Heart left ventricle (tissue), 16 donors: Measurements from ENCODE around the gene SOHLH1. TPM values are rescaled to one million over a fixed set of nuclear protein-coding genes. Genes with fewer than 3 reads are reported as not detected.

Source experiments
- ATAC-seq, 4 donors: fragments of 200-7000 bp; cut with Tn5 transposase; one replicate each; pipeline ENCODE4 v1.9.1; 2020 to 2022; ENCODE audit warnings: moderate library complexity in 4 of 4, mild to moderate bottlenecking in 3 of 4, moderate number of reproducible peaks in 1 of 4
- DNase-seq, 5 donors: peaks; one replicate each; pipeline ENCODE4 v3.0.0-alpha.2; 2020
- H3K27ac ChIP-seq, 12 donors: fragments of 200-600 bp; sonication (generic) in 4 of 12; one replicate each; pipeline versions ENCODE4 v1.5.0 to v1.8.0; 2016 to 2022; ENCODE audit warnings: mild to moderate bottlenecking in 2 of 12
- H3K27me3 ChIP-seq, 9 donors: fragments of 200-600 bp; sonication (generic) in 2 of 9; one replicate each; pipeline versions ENCODE4 v1.5.1 to v1.8.0; 2016 to 2022; ENCODE audit warnings: mild to moderate bottlenecking in 3 of 9
- H3K36me3 ChIP-seq, 9 donors: fragments of 200-600 bp; sonication (generic) in 2 of 9; one replicate each; pipeline versions ENCODE4 v1.5.0 to v1.8.0; 2018 to 2022; ENCODE audit warnings: mild to moderate bottlenecking in 2 of 9
- H3K4me1 ChIP-seq, 12 donors: fragments of 200-600 bp; sonication (generic) in 4 of 12; one replicate each; pipeline versions ENCODE4 v1.5.0 to v1.8.0; 2016 to 2022; ENCODE audit warnings: mild to moderate bottlenecking in 3 of 12
- H3K4me3 ChIP-seq, 12 donors: fragments of 200-600 bp; sonication (generic) in 4 of 12; one replicate each; pipeline versions ENCODE4 v1.5.0 to v1.8.0; 2017 to 2022; ENCODE audit warnings: mild to moderate bottlenecking in 9 of 12, moderate library complexity in 4 of 12
- H3K9me3 ChIP-seq, 12 donors: fragments of 200-600 bp; sonication (generic) in 4 of 12; one replicate each; pipeline versions ENCODE4 v1.5.0 to v1.8.0; 2016 to 2022; ENCODE audit warnings: mild to moderate bottlenecking in 1 of 12
- CTCF ChIP-seq, 12 donors: fragments of 200-600 bp; sonication (generic) in 4 of 12; IDR thresholded peaks; one replicate each; pipeline versions ENCODE4 v1.5.0 to v1.8.0; 2018 to 2022; ENCODE audit warnings: antibody characterized with exemption in 12 of 12, mild to moderate bottlenecking in 5 of 12
- POLR2A ChIP-seq, 2 donors: fragments of 450-650 bp; IDR thresholded peaks; one replicate each; pipeline ENCODE4 v1.6.1; 2017; ENCODE audit warnings: antibody characterized with exemption in 2 of 2, mild to moderate bottlenecking in 2 of 2, moderate library complexity in 2 of 2
- WGBS, 4 donors: extraction: QIAGEN DNeasy Blood & Tissue Kit in 2 of 4; methylation state at CpG; one replicate each; pipeline versions ENCODE4 v1.1.5 to v1.1.7; 2013 to 2018; 5-methylcytosine and 5-hydroxymethylcytosine counted together
- intact Hi-C, 10 donors: fragments of 100-400 bp; cut with DNase I; formaldehyde crosslinking; loops; one replicate each; pipeline versions ENCODE4 v1.11.1 to v1.14.2; 2022
- long read RNA-seq, 3 donors: library from polyadenylated mRNA; unstranded; transcript quantifications; one replicate each; pipeline ENCODE4 v2.0.0, GENCODE V29; 2020 to 2021
- polyA plus RNA-seq, 2 donors: library from polyadenylated mRNA; stranded (reverse); fragments of 200-250 nt; gene quantifications; one replicate each; pipeline ENCODE4 v1.2.3, GENCODE V29; 2013
- total RNA-seq, 9 donors: library from RNA; depleted of rRNA in 2 of 9; stranded (reverse); fragments of >200 nt in 2 of 9; fragmentation: NEBNext Ultra II Directional in 3 of 9; extraction: Animal tissue kit (Norgen Biotek cat#: 25700) in 3 of 9; gene quantifications; one replicate each; pipeline versions ENCODE4 v1.1.0 to v1.2.4, GENCODE V29; 2016 to 2023
- donor health status: ischemic (EF 13 %, LVEDD 7.1; RV severe dilation, severe dysfunction).
- donor health status: healthy with polysubstance abuse.
- donor health status: DM: no; HTN: yes; CAD: no.
- donor health status: DM: no; HTN: no; CAD: no.
- donor health status: ischemic (EF 25% LVEDD 6.9; RV normal size, moderate dysfunction).
- donor health status: ischemic (EF 25% LVEDD 5.7; RV mildly dilated, moderate dysfunction).
- donor health status: healthy.
- donor health status: DM: yes; HTN: yes; CAD: no.
- donor health status: ischemic (EF 35%, LVEDD 5.7; RV mildly dilated, moderate dysfunction).
- donor health status: nonischemic (EF 11% LVEDD 7.7; RV severe dilation, severe dysfunction).
- donor health status: DM: yes; HTN: yes; CAD: no.
- donor health status: PGD.
- donor health status: ischemic (EF 29% LVEDD 5.4; RV normal size, mild dysfunction).
- donor health status: nonischemic (EF 23%, LVEDD 6.1; RV moderate dilation, normal function).

Gene SOHLH1
- total RNA-seq, result not detected
- not detected for polyA plus RNA-seq
- long read RNA-seq, donor 1, result 0 reads
- long read RNA-seq, donor 2, result 0 reads
- long read RNA-seq, donor 3, result 0 reads

- WGBS, 4 donors, result 82 to 91% (median 86%) methylated on average over 19 to 30 of the region's 30 CpGs
- H3K36me3 ChIP-seq, result no peaks in the 10 kb centered on the region
- ATAC-seq, result no peak
- H3K4me1 ChIP-seq, result peaks cover 0 to 16% (median 7%) of the 10 kb centered on the region in 12 donors
- peaks cover 0 to 30% (median 18%) of the 10 kb centered on the region in 9 donors for H3K27me3 ChIP-seq
- DNase-seq, result no peak
- TF ChIP-seq CTCF (IDR thresholded peaks at IDR 0.05) (no peak), POLR2A (IDR thresholded peaks at IDR 0.05) (no peak)
- intact Hi-C loops, result no loop called here
- H3K9me3 ChIP-seq, result no peaks in the 10 kb centered on the region
- no peak within 1 kb of the TSS for H3K4me3 ChIP-seq
- H3K27ac ChIP-seq, result no peak within 1 kb of the TSS
Observed at GRCh38 chr9:135699440-135699839, at the start of gene SOHLH1. TSS of gene SOHLH1 (minus strand) at chr9:135699481. CDS start at chr9:135699467, 14 bp downstream.

GRCh38 chr9:135748676-135749075, 49.4 kb upstream of the SOHLH1 start:
- TF ChIP-seq CTCF (IDR thresholded peaks at IDR 0.05), result no peak
- TF ChIP-seq POLR2A (IDR thresholded peaks at IDR 0.05), result no peak

GRCh38 chr9:135747311-135747710, 48.0 kb upstream of the SOHLH1 start:
- H3K27me3 ChIP-seq, result peaks cover 0 to 17% (median 0%) of the 10 kb centered on the region in 9 donors

More at GRCh38 chr9:135748676-135749075, 49.4 kb upstream of the SOHLH1 start:
- Histone ChIP-seq H3K27me3 (peaks cover 0 to 17% (median 0%) of the 10 kb centered on the region in 9 donors), H3K4me1 (peaks cover 0 to 10% (median 4%) of the 10 kb centered on the region in 12 donors), H3K27ac (no peak overlapping the region), H3K9me3 (no peaks in the 10 kb centered on the region), H3K4me3 (no peak overlapping the region), H3K36me3 (no peaks in the 10 kb centered on the region)
- intact Hi-C loops, result no loop called here
- DNase-seq, result no peak
- ATAC-seq, result no peak
- WGBS, 4 donors, result 71 to 76% (median 73%) methylated on average over 12 to 16 of the region's 16 CpGs

GRCh38 chr9:135746565-135746964, 47.3 kb upstream of the SOHLH1 start:
- peaks cover 0 to 17% (median 0%) of the 10 kb centered on the region in 9 donors for H3K27me3 ChIP-seq
- no peak overlapping the region for H3K4me3 ChIP-seq
- intact Hi-C loops, result no loop called here
- H3K4me1 ChIP-seq, result peaks cover 0 to 16% (median 4%) of the 10 kb centered on the region in 12 donors
- DNase-seq (no peak), ATAC-seq (no peak)
- H3K36me3 ChIP-seq, result no peaks in the 10 kb centered on the region
- TF ChIP-seq CTCF (IDR thresholded peaks at IDR 0.05) (no peak), POLR2A (IDR thresholded peaks at IDR 0.05) (no peak)
- WGBS, 4 donors, result 68 to 76% (median 71%) methylated on average over 8 to 9 of the region's 9 CpGs
- no peak overlapping the region for H3K27ac ChIP-seq
- no peaks in the 10 kb centered on the region for H3K9me3 ChIP-seq

More at GRCh38 chr9:135747311-135747710, 48.0 kb upstream of the SOHLH1 start:
- ATAC-seq (no peak), DNase-seq (no peak)
- H3K27ac ChIP-seq, result no peak overlapping the region
- no peak overlapping the region for H3K4me3 ChIP-seq
- intact Hi-C loops, result no loop called here
- WGBS, 4 donors, result 70 to 81% (median 74%) methylated on average over 11 to 13 of the region's 13 CpGs
- no peak for TF ChIP-seq POLR2A (IDR thresholded peaks at IDR 0.05)
- TF ChIP-seq CTCF (IDR thresholded peaks at IDR 0.05), result no peak
- H3K4me1 ChIP-seq, result peaks cover 0 to 16% (median 4%) of the 10 kb centered on the region in 12 donors
- no peaks in the 10 kb centered on the region for H3K36me3 ChIP-seq
- no peaks in the 10 kb centered on the region for H3K9me3 ChIP-seq
